ENCODE data around the gene SCYL3.
"Not testable (repeated sequence)": the region's sequence is repeated elsewhere in the genome, so short reads cannot be mapped to it uniquely, and the experiment has no call there.

Gene SCYL3

GRCh38 chr1:169821500-169821899 lies 72.2 kb downstream of the SCYL3 start:
- no peak for DNase-seq (ENCODE audit: low read depth in 2 of 2)

DNA sequence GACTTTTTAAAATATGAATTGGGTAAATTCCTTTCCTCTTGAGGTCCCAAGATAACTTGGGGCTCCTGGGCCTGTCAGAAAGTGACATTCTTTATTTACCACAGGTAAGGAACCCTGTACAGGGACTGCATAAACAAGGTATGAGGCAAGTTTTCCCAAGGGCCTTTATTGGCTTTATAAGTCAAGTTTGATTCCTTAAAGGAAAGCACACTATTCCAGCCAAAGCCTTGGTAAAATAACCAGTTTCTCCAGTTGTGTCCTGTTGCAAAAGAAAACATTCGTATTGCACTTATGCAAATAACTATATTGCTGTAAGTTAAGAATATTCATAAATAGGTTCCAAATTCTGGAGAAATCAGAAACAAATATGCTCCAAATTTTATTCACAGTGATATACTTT lies 77.1 kb downstream of the SCYL3 start:
- DNase-seq (ENCODE audit: low read depth in 2 of 2), result no peak

- no peak for DNase-seq (ENCODE audit: low read depth in 2 of 2)
These were observed 79.4 kb downstream of the SCYL3 start for GRCh38 chr1:169814265-169814664.

DNA sequence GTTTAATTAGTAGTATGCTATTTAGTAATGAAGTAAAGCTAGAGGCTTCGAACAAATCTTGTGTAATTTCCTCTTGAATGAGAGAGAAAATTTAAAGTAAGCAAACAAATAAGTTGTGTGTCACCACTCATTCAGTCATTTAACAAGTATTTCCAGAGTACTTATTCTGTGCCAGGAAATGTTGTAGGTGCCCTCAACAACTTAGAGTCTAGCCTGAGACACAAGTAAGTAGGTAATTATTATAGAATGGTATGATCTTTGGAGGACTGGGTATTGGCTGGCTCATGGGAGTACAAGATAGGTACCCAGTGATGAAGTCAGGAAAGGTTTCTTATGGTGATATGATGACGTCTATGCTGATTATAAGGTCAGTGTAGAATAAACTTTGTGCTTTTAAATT lies 81.6 kb downstream of the SCYL3 start:
- DNase-seq (ENCODE audit: low read depth in 2 of 2), result no peak

DNA sequence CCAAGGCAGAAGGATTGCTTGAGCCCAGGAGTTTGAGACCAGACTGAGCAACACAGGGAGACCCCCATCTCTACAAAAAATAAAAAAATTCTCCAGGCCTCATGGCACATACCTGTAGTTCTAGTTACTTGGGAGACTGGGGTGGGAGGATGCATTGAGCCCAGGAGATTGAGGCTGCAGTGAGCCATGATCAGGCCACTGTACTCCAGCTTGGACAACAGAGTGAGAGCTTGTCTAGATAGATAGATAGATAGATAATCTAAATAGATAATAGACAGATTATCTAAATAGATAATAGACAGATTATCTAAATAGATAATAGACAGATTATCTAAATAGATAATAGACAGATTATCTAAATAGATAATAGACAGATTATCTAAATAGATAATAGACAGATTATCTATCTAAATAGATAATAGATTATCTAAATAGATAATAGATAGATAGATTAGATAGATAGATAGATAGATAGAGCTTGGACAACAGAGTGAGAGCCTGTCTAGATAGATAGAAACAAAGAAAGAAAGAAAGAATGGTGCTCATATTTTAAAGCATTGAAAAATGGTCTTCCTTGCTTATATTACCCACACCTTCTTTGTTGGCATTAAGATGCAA lies 82.2 kb downstream of the SCYL3 start:
- not testable (repeated sequence) for DNase-seq (ENCODE audit: low read depth in 2 of 2)

DNA sequence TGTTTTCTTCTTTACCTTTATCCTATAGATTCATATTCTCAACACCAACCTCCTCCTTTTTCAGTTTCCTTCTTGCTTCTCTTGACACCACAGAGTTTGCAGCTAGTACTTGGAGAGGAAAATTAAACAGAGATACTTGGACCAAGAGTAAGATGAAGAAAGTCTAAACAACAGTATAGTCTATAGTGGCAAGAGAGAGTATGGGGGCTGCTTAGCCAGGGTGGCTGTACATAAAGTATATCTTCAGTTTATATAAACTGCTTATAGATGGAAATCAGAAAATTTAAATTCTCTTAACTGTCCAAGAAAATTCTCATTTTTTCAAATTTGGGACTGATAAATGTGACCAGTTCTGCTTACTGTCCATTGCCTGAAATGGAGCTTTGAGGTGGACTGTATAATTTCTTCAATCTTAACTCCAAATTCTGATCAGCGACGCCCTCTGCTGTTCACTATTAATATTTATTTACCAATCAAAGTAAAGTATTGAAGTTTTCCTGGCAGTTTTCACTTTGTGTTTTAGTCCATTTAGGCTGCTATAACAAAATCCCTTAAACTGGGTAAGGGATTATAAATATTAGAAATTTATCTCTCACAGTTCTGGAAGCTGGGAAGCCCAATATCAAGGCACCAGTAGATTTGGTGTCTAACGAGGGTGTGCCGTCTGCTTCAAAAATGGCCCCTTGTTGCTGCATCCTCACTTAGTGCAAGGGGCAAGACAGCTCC lies 84.2 kb downstream of the SCYL3 start:
- no peak for DNase-seq (ENCODE audit: low read depth in 2 of 2)

DNA sequence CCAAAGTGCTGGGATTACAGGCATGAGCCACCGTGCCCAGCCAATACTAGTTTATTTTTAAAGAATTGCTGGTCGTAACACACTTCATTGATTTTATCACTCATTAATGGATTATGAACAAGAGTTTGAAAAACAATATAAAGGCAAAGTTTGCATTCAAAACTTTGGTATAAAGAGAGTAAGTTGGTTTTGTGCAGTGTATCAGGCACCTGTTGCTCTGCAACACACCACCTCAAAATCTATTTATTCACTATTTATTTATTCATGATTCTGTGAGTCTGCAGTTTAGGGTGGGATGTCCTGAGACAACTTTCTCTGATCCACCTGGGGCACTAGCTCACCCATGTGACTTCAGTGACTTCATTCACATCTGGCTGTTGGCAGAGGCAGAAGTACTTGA lies 88.8 kb downstream of the SCYL3 start:
- DNase-seq (ENCODE audit: low read depth in 2 of 2), result no peak

DNA sequence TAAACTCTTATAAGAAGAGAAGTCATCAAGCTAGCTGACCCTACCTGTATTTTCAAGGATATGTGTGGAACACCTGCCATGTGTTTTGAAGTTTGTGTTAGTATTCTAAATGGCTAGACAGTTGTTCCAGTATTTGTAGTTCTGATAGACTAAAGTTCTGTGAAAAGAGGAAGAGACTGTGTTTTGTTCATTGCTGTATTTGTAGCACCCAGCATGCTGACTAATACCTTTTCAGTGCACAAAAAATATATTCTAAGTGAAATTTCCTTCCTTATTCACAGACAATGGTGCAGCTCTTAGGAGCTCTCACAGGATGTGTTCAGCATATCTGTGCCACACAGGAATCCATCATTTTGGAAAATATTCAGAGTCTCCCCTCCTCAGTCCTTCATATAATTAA lies 90.8 kb downstream of the SCYL3 start:
- DNase-seq (ENCODE audit: low read depth in 2 of 2), result no peak

Data from fibroblast of skin of left biceps (primary cell).